Neural crest cell (in vitro differentiated cells): ENCODE measurements around the gene GMDS. TPM values are rescaled to one million over a fixed set of nuclear protein-coding genes. Genes with fewer than 3 reads are reported as not detected.

Source experiments
- DNase-seq: peaks from one replicate; pipeline ENCODE4 v3.0.0; 2021; ENCODE audit warnings: low read depth, mixed read lengths, low spot score
- H3K27ac Mint-ChIP-seq: one replicate; pipeline ENCODE4 v1.8.0; 2021; ENCODE audit warnings: mild to moderate bottlenecking, mixed read lengths; ENCODE audit not compliant: unreplicated experiment
- H3K27me3 Mint-ChIP-seq: 2 replicates; pipeline ENCODE4 v1.8.0; 2021; ENCODE audit warnings: low read depth, mild to moderate bottlenecking, mixed read lengths
- H3K36me3 Mint-ChIP-seq: 2 replicates; pipeline ENCODE4 v1.8.0; 2021; ENCODE audit warnings: low read depth, mild to moderate bottlenecking, mixed read lengths
- H3K4me1 Mint-ChIP-seq: 2 replicates; pipeline ENCODE4 v1.8.0; 2021; ENCODE audit warnings: mixed read lengths
- H3K4me3 Mint-ChIP-seq: one replicate; pipeline ENCODE4 v1.8.0; 2021; ENCODE audit warnings: mild to moderate bottlenecking, mixed read lengths
- H3K9me3 Mint-ChIP-seq: 2 replicates; pipeline ENCODE4 v1.8.0; 2021; ENCODE audit warnings: mixed read lengths
- total RNA-seq: library from RNA; stranded (reverse); gene quantifications from 2 replicates; pipeline ENCODE4 v1.2.1, GENCODE V29; 2021
- TF ChIP-seq, protein P1 (sequence below): fragments of 200-600 bp; sonication (generic); conservative IDR thresholded peaks from 2 replicates; pipeline ENCODE4 v1.5.0; 2021; ENCODE audit warnings: antibody characterized with exemption, mild to moderate bottlenecking

GMDS gene
- total RNA-seq, 1 donor from 2014 or later, result 16.1 TPM

DNA sequence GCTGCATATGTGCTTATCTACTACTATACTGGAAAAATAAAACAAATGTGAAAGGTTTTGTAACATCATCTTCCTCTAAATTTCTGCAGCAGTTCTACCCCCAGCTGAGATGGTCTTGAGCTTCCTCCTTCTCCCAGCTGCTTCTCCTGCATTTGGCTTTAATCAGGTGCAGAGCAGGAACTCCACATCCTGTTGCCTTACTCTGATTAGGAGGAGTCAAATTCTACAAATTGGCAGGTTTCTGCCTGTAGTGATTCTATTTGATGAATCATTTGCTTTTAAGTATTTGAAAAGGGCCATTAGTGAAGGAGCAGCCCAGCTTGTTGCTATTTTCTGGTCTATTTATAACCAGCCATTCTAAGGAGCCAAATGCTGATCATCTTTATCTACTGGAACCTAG is 224.5 kb downstream of the GMDS start:
- no peak overlapping the region for H3K27ac Mint-ChIP-seq

DNA sequence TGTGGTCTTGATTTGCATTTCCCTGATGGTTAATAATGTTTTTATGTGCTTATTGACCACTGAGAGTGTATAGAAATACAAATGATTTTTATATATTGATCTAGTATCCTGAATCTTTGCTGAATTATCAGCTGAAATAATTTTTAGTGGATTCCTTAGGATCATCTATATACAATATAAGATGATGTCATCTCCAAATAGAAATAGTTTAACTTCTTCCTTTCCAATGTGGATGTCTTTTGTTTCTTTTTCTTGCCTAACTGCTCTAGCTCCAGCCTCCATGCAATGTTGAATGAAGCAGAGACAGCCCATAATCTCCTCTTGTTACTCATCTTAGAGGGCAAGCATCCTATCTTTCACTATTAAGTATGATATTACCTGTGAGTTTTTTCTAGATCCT is 226.4 kb downstream of the GMDS start:
- Mint-ChIP-seq H3K4me1 (peaks cover 5% of the 10 kb centered on the region), H3K27me3 (no peaks in the 10 kb centered on the region), H3K9me3 (peaks cover 9% of the 10 kb centered on the region), H3K4me3 (no peak overlapping the region), H3K27ac (no peak overlapping the region), H3K36me3 (peaks cover 8% of the 10 kb centered on the region)
- TF ChIP-seq, protein P1, sequence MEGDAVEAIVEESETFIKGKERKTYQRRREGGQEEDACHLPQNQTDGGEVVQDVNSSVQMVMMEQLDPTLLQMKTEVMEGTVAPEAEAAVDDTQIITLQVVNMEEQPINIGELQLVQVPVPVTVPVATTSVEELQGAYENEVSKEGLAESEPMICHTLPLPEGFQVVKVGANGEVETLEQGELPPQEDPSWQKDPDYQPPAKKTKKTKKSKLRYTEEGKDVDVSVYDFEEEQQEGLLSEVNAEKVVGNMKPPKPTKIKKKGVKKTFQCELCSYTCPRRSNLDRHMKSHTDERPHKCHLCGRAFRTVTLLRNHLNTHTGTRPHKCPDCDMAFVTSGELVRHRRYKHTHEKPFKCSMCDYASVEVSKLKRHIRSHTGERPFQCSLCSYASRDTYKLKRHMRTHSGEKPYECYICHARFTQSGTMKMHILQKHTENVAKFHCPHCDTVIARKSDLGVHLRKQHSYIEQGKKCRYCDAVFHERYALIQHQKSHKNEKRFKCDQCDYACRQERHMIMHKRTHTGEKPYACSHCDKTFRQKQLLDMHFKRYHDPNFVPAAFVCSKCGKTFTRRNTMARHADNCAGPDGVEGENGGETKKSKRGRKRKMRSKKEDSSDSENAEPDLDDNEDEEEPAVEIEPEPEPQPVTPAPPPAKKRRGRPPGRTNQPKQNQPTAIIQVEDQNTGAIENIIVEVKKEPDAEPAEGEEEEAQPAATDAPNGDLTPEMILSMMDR, result no peak
- DNase-seq, result no peak

More for the DNA sequence above, 224.5 kb downstream of the GMDS start:
- TF ChIP-seq, protein P1, result no peak
- DNase-seq, result no peak
- Mint-ChIP-seq H3K9me3 (no peaks in the 10 kb centered on the region), H3K36me3 (no peaks in the 10 kb centered on the region), H3K4me1 (peaks cover 5% of the 10 kb centered on the region), H3K4me3 (no peak overlapping the region), H3K27me3 (no peaks in the 10 kb centered on the region)

DNA sequence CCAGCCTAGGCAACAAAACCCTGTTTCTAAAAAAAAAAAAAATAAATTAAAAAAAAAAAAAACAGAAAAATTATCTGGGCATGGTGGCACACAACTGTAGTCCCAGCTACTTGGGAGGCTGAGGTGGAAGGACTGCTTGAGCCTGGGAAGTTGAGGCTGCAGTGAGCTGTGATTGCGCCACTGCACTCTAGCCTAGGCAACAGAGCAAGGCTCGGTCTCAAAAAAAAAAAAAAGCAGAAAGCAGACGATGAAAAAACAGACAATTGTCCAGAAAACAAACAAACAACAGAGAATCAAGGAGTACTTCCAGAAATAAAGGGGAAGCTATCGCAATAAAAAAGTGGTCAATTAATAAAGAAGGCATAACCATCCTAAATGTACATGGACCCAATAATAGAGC is 229.4 kb downstream of the GMDS start:
- Mint-ChIP-seq H3K27ac (no peak overlapping the region), H3K36me3 (peaks cover 8% of the 10 kb centered on the region), H3K27me3 (no peaks in the 10 kb centered on the region), H3K4me3 (no peak overlapping the region), H3K9me3 (peaks cover 13% of the 10 kb centered on the region), H3K4me1 (no peaks in the 10 kb centered on the region)
- no peak for DNase-seq
- TF ChIP-seq, protein P1, result no peak

DNA sequence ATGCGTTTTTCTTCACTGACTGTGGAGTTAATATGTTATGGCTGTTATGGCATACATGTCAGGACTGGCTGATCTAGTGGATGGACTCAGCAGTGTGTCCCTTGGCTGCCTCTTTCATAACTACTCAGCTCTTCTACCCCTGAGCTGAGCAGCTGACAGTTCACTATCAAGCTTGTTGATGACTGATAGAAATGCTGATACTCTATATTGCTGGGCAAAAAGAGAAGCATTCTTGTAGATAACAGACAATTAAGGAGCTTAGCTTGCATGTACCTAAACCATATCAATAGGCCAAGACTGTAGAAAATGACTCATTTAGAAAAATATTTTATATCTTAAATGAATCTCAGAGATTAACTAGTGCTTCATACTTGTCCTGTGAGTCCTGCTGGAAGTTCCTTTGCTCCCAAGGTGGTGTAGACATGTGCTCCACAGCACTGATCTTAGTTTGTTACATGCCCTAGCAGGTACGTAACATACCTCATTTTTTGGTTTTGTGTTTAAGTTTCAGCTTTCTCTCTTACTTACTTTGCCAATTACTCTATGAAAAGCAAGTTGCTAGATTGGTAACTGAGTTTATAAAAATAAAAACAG is 236.9 kb downstream of the GMDS start:
- no peak for DNase-seq
- Mint-ChIP-seq H3K27ac (no peak overlapping the region), H3K4me1 (no peaks in the 10 kb centered on the region), H3K9me3 (peaks cover 11% of the 10 kb centered on the region), H3K4me3 (no peak overlapping the region), H3K27me3 (no peaks in the 10 kb centered on the region), H3K36me3 (no peaks in the 10 kb centered on the region)
- TF ChIP-seq, protein P1, result no peak

DNA sequence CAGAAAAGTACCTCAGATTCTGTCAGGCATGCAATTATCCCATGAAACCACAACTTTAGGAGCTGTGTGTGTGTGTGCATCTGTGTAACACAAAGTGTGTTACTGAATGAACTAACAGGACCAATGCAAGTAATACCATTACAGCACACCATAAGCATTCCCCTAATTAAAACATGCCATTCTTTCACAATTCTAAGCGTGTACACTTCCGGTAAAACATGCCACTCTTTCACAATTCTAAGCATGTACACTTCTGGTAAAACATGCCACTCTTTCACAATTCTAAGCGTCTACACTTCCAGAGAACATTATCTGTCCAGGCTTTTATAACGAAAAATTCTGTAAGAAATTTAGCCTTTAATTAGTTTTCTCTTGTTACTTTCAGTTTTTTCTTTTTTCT is 238.2 kb downstream of the GMDS start:
- peaks cover 8% of the 10 kb centered on the region for H3K9me3 Mint-ChIP-seq
- TF ChIP-seq, protein P1, result no peak
- no peak overlapping the region for H3K27ac Mint-ChIP-seq
- H3K4me3 Mint-ChIP-seq, result no peak overlapping the region
- no peaks in the 10 kb centered on the region for H3K36me3 Mint-ChIP-seq
- no peaks in the 10 kb centered on the region for H3K27me3 Mint-ChIP-seq
- H3K4me1 Mint-ChIP-seq, result no peaks in the 10 kb centered on the region
- DNase-seq, result no peak
